Caco-2 (cell line): ENCODE measurements around the gene RAD51B. TPM values are rescaled to one million over a fixed set of nuclear protein-coding genes. Genes with fewer than 3 reads are reported as not detected.

Experiments
- BruUV-seq: library from RNA; stranded (reverse); fragments of 400-500 nt; replicated peaks from 2 replicates; lab custom pipeline; 2021; lab: Mats Ljungman, UMichigan
- CTCF ChIA-PET: fragments of 300-600 bp; sonication (Branson Sonifier 250); formaldehyde crosslinking; loops from one replicate; lab custom pipeline; 2022; ENCODE audit warnings: antibody characterized with exemption; lab: Charles Lee
- POLR2A ChIA-PET: fragments of 300-600 bp; sonication (Branson Sonifier 250); formaldehyde crosslinking; loops from one replicate; lab custom pipeline; 2022; ENCODE audit warnings: antibody characterized with exemption; lab: Charles Lee
- DNase-seq, 2 experiments: peaks; one replicate each; pipeline versions ENCODE4 v3.0.0 to v3.0.0-alpha.2; 2020 to 2022
- H3K27me3 ChIP-seq: replicated peaks from 2 replicates; pipeline ENCODE4 v1.6.0; 2011; ENCODE audit warnings: low read length; ENCODE audit not compliant: control insufficient read depth, insufficient read depth
- H3K36me3 ChIP-seq: 2 replicates; pipeline ENCODE4 v1.5.1; 2011; ENCODE audit warnings: low read length; ENCODE audit not compliant: control insufficient read depth, insufficient read depth
- H3K4me1 ChIP-seq: fragments of 250-450 bp; sonication (Bioruptor Pico); 2 replicates; pipeline ENCODE4 v1.5.1; 2020; ENCODE audit warnings: mild to moderate bottlenecking
- H3K4me3 ChIP-seq: 2 replicates; pipeline ENCODE4 v1.5.1; 2011; ENCODE audit warnings: low read depth, mild to moderate bottlenecking, control low read depth, low read length
- H3K9me3 ChIP-seq: fragments of 250-450 bp; sonication (Bioruptor Pico); 2 replicates; pipeline ENCODE4 v1.5.1; 2020; ENCODE audit warnings: mild to moderate bottlenecking, moderate library complexity
- H3K27ac Mint-ChIP-seq: one replicate; pipeline ENCODE4 v1.8.0; 2022; ENCODE audit warnings: mixed read lengths; ENCODE audit not compliant: unreplicated experiment
- H3K27me3 Mint-ChIP-seq: one replicate; pipeline ENCODE4 v1.8.0; 2022; ENCODE audit warnings: mixed read lengths; ENCODE audit not compliant: insufficient read depth, unreplicated experiment
- H3K36me3 Mint-ChIP-seq: one replicate; pipeline ENCODE4 v1.8.0; 2022; ENCODE audit warnings: mild to moderate bottlenecking, mixed read lengths; ENCODE audit not compliant: insufficient read depth, unreplicated experiment
- H3K4me1 Mint-ChIP-seq: one replicate; pipeline ENCODE4 v1.8.0; 2022; ENCODE audit warnings: low read depth, mixed read lengths; ENCODE audit not compliant: unreplicated experiment
- H3K4me3 Mint-ChIP-seq: one replicate; pipeline ENCODE4 v1.8.0; 2022; ENCODE audit warnings: mild to moderate bottlenecking, moderate library complexity, mixed read lengths; ENCODE audit not compliant: unreplicated experiment
- H3K9me3 Mint-ChIP-seq: one replicate; pipeline ENCODE4 v1.8.0; 2022; ENCODE audit warnings: mixed read lengths; ENCODE audit not compliant: unreplicated experiment
- intact Hi-C: fragments of 100-400 bp; cut with micrococcal nuclease; formaldehyde crosslinking; loops from one replicate; pipeline ENCODE4 v1.10.0; 2022; ENCODE audit not compliant: unreplicated experiment
- total RNA-seq: library from RNA; stranded (reverse); gene quantifications from 2 replicates; pipeline ENCODE4 v1.2.3, GENCODE V29; 2022
- TF ChIP-seq, protein P1 (sequence below), 2 experiments: fragments of 200-600 bp in 1 of 2; IDR thresholded peaks; 1 replicate in 1 of 2; 2 replicates in 1 of 2; pipeline versions ENCODE4 v1.5.1 to v1.8.0; 2011 to 2022; ENCODE audit warnings: antibody characterized with exemption in 1 of 2, control low read depth in 1 of 2, inconsistent platforms in 1 of 2, low read depth in 1 of 2, low read length in 1 of 2, mild to moderate bottlenecking in 1 of 2, moderate library complexity in 1 of 2; ENCODE audit not compliant: insufficient read depth in 1 of 2, severe bottlenecking in 1 of 2, unreplicated experiment in 1 of 2

RAD51B gene
- total RNA-seq, 1 experiment from 2014 or later: 16.7 TPM

DNA sequence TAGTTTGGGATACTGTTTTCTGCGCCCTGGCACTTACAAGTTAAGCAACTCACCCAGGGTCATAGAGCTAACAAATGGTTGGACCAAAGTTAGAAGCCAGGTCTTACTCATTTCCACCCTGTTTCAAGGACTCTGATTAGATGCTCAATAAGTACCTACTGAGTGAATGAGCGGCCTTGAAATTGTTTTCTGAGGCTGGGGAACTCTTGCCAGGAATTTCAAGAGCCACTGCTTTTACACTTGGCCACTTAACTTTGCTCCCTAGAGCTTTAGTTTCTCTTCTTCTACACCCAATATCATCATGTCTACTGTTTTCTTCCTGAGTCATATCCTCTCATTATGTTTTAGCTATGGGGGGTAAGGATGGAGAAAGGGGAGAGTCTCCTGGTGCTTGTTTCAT lies 541.7 kb downstream of the RAD51B start:
- intact Hi-C loops: loop anchor here (5.0 kb wide), 2 partner anchors 54 to 114 kb away; no protein-coding TSS in a partner anchor

DNA sequence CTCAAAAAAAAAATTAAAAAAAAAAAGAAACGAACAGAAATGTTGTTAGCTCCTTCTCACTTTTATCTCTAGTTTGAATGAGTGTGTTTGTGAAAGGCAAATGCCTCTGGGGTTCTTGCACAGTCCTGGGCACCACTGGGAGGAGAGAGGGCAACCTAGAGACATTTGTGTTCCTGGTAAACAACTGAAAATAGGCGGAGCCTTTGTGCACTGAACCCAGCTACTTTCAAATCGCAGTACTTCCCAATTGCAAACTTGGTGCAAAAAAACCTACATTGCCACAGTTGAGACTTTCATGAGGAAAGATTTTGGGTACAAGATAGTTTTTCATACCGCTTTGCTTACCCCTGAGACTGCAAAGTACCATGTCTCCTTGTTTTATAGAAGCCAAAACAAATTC lies 543.3 kb downstream of the RAD51B start:
- no peak overlapping the region for H3K27ac Mint-ChIP-seq
- ChIA-PET CTCF (no interaction called here), POLR2A (no interaction called here)
- intact Hi-C loops: loop anchor here (5.0 kb wide), 2 partner anchors 56 to 116 kb away; no protein-coding TSS in a partner anchor
- BruUV-seq: no TSS peak
- no peak overlapping the region for H3K4me3 Mint-ChIP-seq
- Histone ChIP-seq H3K27me3 (no peaks in the 10 kb centered on the region), H3K9me3 (no peaks in the 10 kb centered on the region), H3K36me3 (no peaks in the 10 kb centered on the region), H3K4me1 (peaks cover 38% of the 10 kb centered on the region), H3K4me3 (no peak overlapping the region)
- H3K36me3 Mint-ChIP-seq: peaks cover 7% of the 10 kb centered on the region
- H3K9me3 Mint-ChIP-seq: no peaks in the 10 kb centered on the region
- no peak for DNase-seq
- H3K4me1 Mint-ChIP-seq: peaks cover 45% of the 10 kb centered on the region
- H3K27me3 Mint-ChIP-seq: no peaks in the 10 kb centered on the region
- TF ChIP-seq, protein P1, sequence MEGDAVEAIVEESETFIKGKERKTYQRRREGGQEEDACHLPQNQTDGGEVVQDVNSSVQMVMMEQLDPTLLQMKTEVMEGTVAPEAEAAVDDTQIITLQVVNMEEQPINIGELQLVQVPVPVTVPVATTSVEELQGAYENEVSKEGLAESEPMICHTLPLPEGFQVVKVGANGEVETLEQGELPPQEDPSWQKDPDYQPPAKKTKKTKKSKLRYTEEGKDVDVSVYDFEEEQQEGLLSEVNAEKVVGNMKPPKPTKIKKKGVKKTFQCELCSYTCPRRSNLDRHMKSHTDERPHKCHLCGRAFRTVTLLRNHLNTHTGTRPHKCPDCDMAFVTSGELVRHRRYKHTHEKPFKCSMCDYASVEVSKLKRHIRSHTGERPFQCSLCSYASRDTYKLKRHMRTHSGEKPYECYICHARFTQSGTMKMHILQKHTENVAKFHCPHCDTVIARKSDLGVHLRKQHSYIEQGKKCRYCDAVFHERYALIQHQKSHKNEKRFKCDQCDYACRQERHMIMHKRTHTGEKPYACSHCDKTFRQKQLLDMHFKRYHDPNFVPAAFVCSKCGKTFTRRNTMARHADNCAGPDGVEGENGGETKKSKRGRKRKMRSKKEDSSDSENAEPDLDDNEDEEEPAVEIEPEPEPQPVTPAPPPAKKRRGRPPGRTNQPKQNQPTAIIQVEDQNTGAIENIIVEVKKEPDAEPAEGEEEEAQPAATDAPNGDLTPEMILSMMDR (IDR thresholded peaks at IDR 0.05; ENCODE audit: insufficient read depth in 1 of 2, low read depth in 1 of 2, low read length in 1 of 2, severe bottlenecking in 1 of 2, unreplicated experiment in 1 of 2): no peak

More for the DNA sequence above, 541.7 kb downstream of the RAD51B start:
- ChIA-PET CTCF (no interaction called here), POLR2A (no interaction called here)
- no peaks in the 10 kb centered on the region for H3K9me3 ChIP-seq
- H3K36me3 ChIP-seq: no peaks in the 10 kb centered on the region
- TF ChIP-seq, protein P1 (IDR thresholded peaks at IDR 0.05; ENCODE audit: insufficient read depth in 1 of 2, low read depth in 1 of 2, low read length in 1 of 2, severe bottlenecking in 1 of 2, unreplicated experiment in 1 of 2): no peak
- H3K27ac Mint-ChIP-seq: peak overlapping the region; percentile 8
- no peaks in the 10 kb centered on the region for H3K27me3 Mint-ChIP-seq
- DNase-seq: no peak
- H3K9me3 Mint-ChIP-seq: no peaks in the 10 kb centered on the region
- no peak overlapping the region for H3K4me3 ChIP-seq
- H3K4me1 Mint-ChIP-seq: peaks cover 38% of the 10 kb centered on the region
- H3K27me3 ChIP-seq: no peaks in the 10 kb centered on the region
- BruUV-seq: no TSS peak
- no peak overlapping the region for H3K4me3 Mint-ChIP-seq
- peaks cover 7% of the 10 kb centered on the region for H3K36me3 Mint-ChIP-seq
- H3K4me1 ChIP-seq: peaks cover 36% of the 10 kb centered on the region

DNA sequence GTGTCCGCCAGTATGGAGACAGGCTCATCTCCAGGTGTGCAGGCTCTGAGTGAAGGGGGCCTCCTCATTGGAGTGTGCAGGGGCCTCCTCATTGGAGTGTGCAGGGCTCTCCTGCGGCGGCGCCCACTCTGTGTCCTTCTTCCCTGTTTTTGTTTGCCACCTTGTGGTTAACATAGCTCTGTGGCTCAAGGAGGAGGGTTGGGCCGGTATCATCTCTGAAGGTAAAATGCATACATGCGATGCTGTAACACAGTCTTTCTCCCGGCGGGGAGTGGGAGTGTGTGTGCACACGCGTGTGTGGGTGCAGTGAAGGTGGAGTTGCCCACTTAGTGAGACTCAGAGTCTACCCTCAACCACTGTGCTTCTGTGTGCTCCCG lies 543.9 kb downstream of the RAD51B start:
- ChIA-PET POLR2A (no interaction called here), CTCF (no interaction called here)
- no peak overlapping the region for H3K27ac Mint-ChIP-seq
- no peaks in the 10 kb centered on the region for H3K9me3 ChIP-seq
- no peak for DNase-seq
- H3K4me3 ChIP-seq: no peak overlapping the region
- H3K9me3 Mint-ChIP-seq: no peaks in the 10 kb centered on the region
- peaks cover 45% of the 10 kb centered on the region for H3K4me1 Mint-ChIP-seq
- H3K4me1 ChIP-seq: peaks cover 38% of the 10 kb centered on the region
- intact Hi-C loops: loop anchor here (5.0 kb wide), 2 partner anchors 56 to 116 kb away; no protein-coding TSS in a partner anchor
- no peak overlapping the region for H3K4me3 Mint-ChIP-seq
- H3K27me3 Mint-ChIP-seq: no peaks in the 10 kb centered on the region
- no peaks in the 10 kb centered on the region for H3K36me3 ChIP-seq
- H3K36me3 Mint-ChIP-seq: peaks cover 7% of the 10 kb centered on the region
- H3K27me3 ChIP-seq: no peaks in the 10 kb centered on the region
- TF ChIP-seq, protein P1 (IDR thresholded peaks at IDR 0.05; ENCODE audit: insufficient read depth in 1 of 2, low read depth in 1 of 2, low read length in 1 of 2, severe bottlenecking in 1 of 2, unreplicated experiment in 1 of 2): no peak
- no TSS peak for BruUV-seq
